Esophagus squamous epithelium (tissue), 5 donors: Measurements from ENCODE around the gene BIVM. TPM values are rescaled to one million over a fixed set of nuclear protein-coding genes. Genes with fewer than 3 reads are reported as not detected.

ENCODE experiments used
- DNase-seq: peaks from one replicate; lab custom pipeline; 2025; lab: John Stamatoyannopoulos, UW
- H3K27ac ChIP-seq, 4 donors: fragments of 200-600 bp; sonication (generic); one replicate each; pipeline ENCODE4 v1.5.1; 2016 to 2019; ENCODE audit warnings: mild to moderate bottlenecking in 1 of 4
- H3K27me3 ChIP-seq, 4 donors: fragments of 200-600 bp; sonication (generic); 1 replicate in 3 of 4; 2 replicates in 1 of 4; pipeline versions ENCODE4 v1.5.1 to v1.6.0; 2017 to 2021; ENCODE audit warnings: antibody characterized with exemption in 1 of 4
- H3K36me3 ChIP-seq, 3 donors: fragments of 200-600 bp; sonication (generic); one replicate each; pipeline ENCODE4 v1.5.1; 2016 to 2019
- H3K4me1 ChIP-seq, 3 donors: fragments of 200-600 bp; sonication (generic); one replicate each; pipeline ENCODE4 v1.5.1; 2017 to 2019
- H3K4me3 ChIP-seq, 4 donors: fragments of 200-600 bp; sonication (generic); 1 replicate in 3 of 4; 2 replicates in 1 of 4; pipeline ENCODE4 v1.5.1; 2016 to 2019; ENCODE audit warnings: mild to moderate bottlenecking in 2 of 4, moderate library complexity in 1 of 4
- H3K9me3 ChIP-seq, 3 donors: fragments of 200-600 bp; sonication (generic); one replicate each; pipeline ENCODE4 v1.5.1; 2016 to 2019
- CTCF ChIP-seq, 6 experiments: fragments of 450-650 bp in 4 of 6; fragments of 200-600 bp in 2 of 6; sonication (generic) in 2 of 6; IDR thresholded peaks; one replicate each; pipeline ENCODE4 v1.5.1; 2016 to 2019; ENCODE audit warnings: antibody characterized with exemption in 6 of 6, mild to moderate bottlenecking in 4 of 6, moderate library complexity in 4 of 6
- POLR2A ChIP-seq, 4 donors: fragments of 450-650 bp; IDR thresholded peaks; one replicate each; pipeline ENCODE4 v1.6.1; 2017; ENCODE audit warnings: antibody characterized with exemption in 4 of 4, mild to moderate bottlenecking in 4 of 4, moderate library complexity in 3 of 4
- WGBS, 2 donors: methylation state at CpG; one replicate each; pipeline ENCODE4 v1.1.5; 2018; 5-methylcytosine and 5-hydroxymethylcytosine counted together
- intact Hi-C: fragments of 100-400 bp; cut with DNase I; formaldehyde crosslinking; loops from one replicate; pipeline ENCODE4 v1.15.0; 2022
- total RNA-seq, 4 donors: library from RNA; depleted of rRNA; stranded (reverse); fragments of >200 nt; gene quantifications; one replicate each; pipeline ENCODE4 v1.1.0, GENCODE V29; 2016
- donor health status: DM: yes; HTN: yes; CAD: no.

The BIVM gene
- total RNA-seq, 4 donors from 2014 or later, result 6.4 to 17.5 (median 9.8) TPM

GRCh38 chr13:102852556-102852955 is 53.6 kb downstream of the BIVM start:
- intact Hi-C loops, result no loop called here
- H3K36me3 ChIP-seq, result peaks cover 6 to 52% (median 21%) of the 10 kb centered on the region in 3 donors

GRCh38 chr13:102854675-102855074 is 55.8 kb downstream of the BIVM start:
- Histone ChIP-seq H3K4me3 (no peak overlapping the region), H3K27me3 (no peaks in the 10 kb centered on the region), H3K36me3 (peaks cover 6 to 73% (median 37%) of the 10 kb centered on the region in 3 donors), H3K9me3 (no peaks in the 10 kb centered on the region), H3K27ac (no peak overlapping the region), H3K4me1 (peaks cover 0 to 7% (median 0%) of the 10 kb centered on the region in 3 donors)
- WGBS, 2 donors, result 50 to 64% methylated on average over 7 of the region's 7 CpGs
- DNase-seq, result no peak
- intact Hi-C loops, result no loop called here
- TF ChIP-seq CTCF (IDR thresholded peaks at IDR 0.05) (no peak), POLR2A (IDR thresholded peaks at IDR 0.05) (no peak)

More at GRCh38 chr13:102852556-102852955, 53.6 kb downstream of the BIVM start:
- H3K27ac ChIP-seq, result no peak overlapping the region
- H3K27me3 ChIP-seq, result no peaks in the 10 kb centered on the region
- no peak overlapping the region for H3K4me3 ChIP-seq
- no peaks in the 10 kb centered on the region for H3K9me3 ChIP-seq
- TF ChIP-seq CTCF (IDR thresholded peaks at IDR 0.05) (no peak), POLR2A (IDR thresholded peaks at IDR 0.05) (no peak)
- DNase-seq, result no peak
- WGBS, 2 donors, result 80 to 81% methylated on average over 3 of the region's 3 CpGs
- peaks cover 4 to 25% (median 4%) of the 10 kb centered on the region in 3 donors for H3K4me1 ChIP-seq

- intact Hi-C loops, result no loop called here
- Histone ChIP-seq H3K27ac (no peak overlapping the region), H3K36me3 (peaks cover 6 to 92% (median 45%) of the 10 kb centered on the region in 3 donors), H3K27me3 (no peaks in the 10 kb centered on the region), H3K4me3 (no peak overlapping the region), H3K4me1 (no peaks in the 10 kb centered on the region), H3K9me3 (no peaks in the 10 kb centered on the region)
- TF ChIP-seq CTCF (IDR thresholded peaks at IDR 0.05) (no peak), POLR2A (IDR thresholded peaks at IDR 0.05) (no peak)
- no peak for DNase-seq
- 47 to 50% methylated on average over 2 to 6 of the region's 6 CpGs for WGBS, 2 donors
Observed at GRCh38 chr13:102856557-102856956, 57.6 kb downstream of the BIVM start.

GRCh38 chr13:102862624-102863210 is 63.8 kb downstream of the BIVM start:
- 89% methylated on average over 13 of the region's 13 CpGs for WGBS, 2 donors
- no peak overlapping the region for H3K27ac ChIP-seq
- intact Hi-C loops, result no loop called here
- H3K27me3 ChIP-seq, result no peaks in the 10 kb centered on the region
- H3K9me3 ChIP-seq, result no peaks in the 10 kb centered on the region
- H3K4me3 ChIP-seq, result no peak overlapping the region
- no peak for DNase-seq
- H3K36me3 ChIP-seq, result peaks cover 8 to 100% (median 68%) of the 10 kb centered on the region in 3 donors
- TF ChIP-seq CTCF (IDR thresholded peaks at IDR 0.05), result no peak
- no peak for TF ChIP-seq POLR2A (IDR thresholded peaks at IDR 0.05)
- peaks cover 0 to 20% (median 0%) of the 10 kb centered on the region in 3 donors for H3K4me1 ChIP-seq

GRCh38 chr13:102863590-102863989 is 64.7 kb downstream of the BIVM start:
- WGBS, 2 donors, result 63 to 67% methylated on average over 4 of the region's 4 CpGs
- no peak for TF ChIP-seq CTCF (IDR thresholded peaks at IDR 0.05)
- no peak for TF ChIP-seq POLR2A (IDR thresholded peaks at IDR 0.05)
- Histone ChIP-seq H3K27me3 (no peaks in the 10 kb centered on the region), H3K36me3 (peaks cover 8 to 100% (median 67%) of the 10 kb centered on the region in 3 donors), H3K4me1 (peaks cover 0 to 20% (median 0%) of the 10 kb centered on the region in 3 donors), H3K27ac (no peak overlapping the region), H3K9me3 (no peaks in the 10 kb centered on the region), H3K4me3 (no peak overlapping the region)
- DNase-seq, result no peak
- intact Hi-C loops, result no loop called here
